BLaER1 (cell line): Measurements from ENCODE around the gene KAT2B.
"Not testable (repeated sequence)": the region's sequence is repeated elsewhere in the genome, so short reads cannot be mapped to it uniquely, and the experiment has no call there.

Experiments
- H3K27ac ChIP-seq: shearing (Covaris generic); formaldehyde crosslinking; 2 replicates; pipeline ENCODE4 v1.8.1; 2022
- H3K27me3 ChIP-seq: shearing (Covaris generic); formaldehyde crosslinking; 2 replicates; pipeline ENCODE4 v1.8.1; 2022
- H3K36me3 ChIP-seq: shearing (Covaris generic); formaldehyde crosslinking; 2 replicates; pipeline ENCODE4 v1.8.1; 2022
- H3K4me1 ChIP-seq: shearing (Covaris generic); formaldehyde crosslinking; 2 replicates; pipeline ENCODE4 v1.8.1; 2022
- H3K4me2 ChIP-seq: shearing (Covaris generic); formaldehyde crosslinking; 2 replicates; pipeline ENCODE4 v1.8.1; 2022
- H3K4me3 ChIP-seq: shearing (Covaris generic); formaldehyde crosslinking; 2 replicates; pipeline ENCODE4 v1.8.1; 2022
- H3K9ac ChIP-seq: shearing (Covaris generic); formaldehyde crosslinking; 2 replicates; pipeline ENCODE4 v1.8.1; 2022
- H3K9me3 ChIP-seq: shearing (Covaris generic); formaldehyde crosslinking; 2 replicates; pipeline ENCODE4 v1.8.1; 2022
- H4K20me1 ChIP-seq: shearing (Covaris generic); formaldehyde crosslinking; 2 replicates; pipeline ENCODE4 v1.8.1; 2022
- Cebpa-rat ChIP-seq: shearing (Covaris generic); IDR thresholded peaks from 2 replicates; pipeline ENCODE4 v1.8.1; 2022

Gene KAT2B

GRCh38 chr3:20039765-20040547 lies at the start of gene KAT2B:
Gene KAT2B, plus strand, starts transcription at chr3:20040446. Its CDS starts 32 bp downstream, at chr3:20040478.
- Histone ChIP-seq H3K4me2 (peak within 1 kb of the TSS; percentile 92), H3K27me3 (no peaks in the 10 kb centered on the region), H3K4me3 (peak within 1 kb of the TSS; percentile 88), H4K20me1 (peaks cover 25% of the 10 kb centered on the region; the same call in 1 of the 2 replicates), H3K27ac (peak within 1 kb of the TSS; percentile 84), H3K36me3 (no peaks in the 10 kb centered on the region), H3K9me3 (no peaks in the 10 kb centered on the region), H3K4me1 (peaks cover 48% of the 10 kb centered on the region), H3K9ac (peak within 1 kb of the TSS; percentile 85)
- no peak for TF ChIP-seq Cebpa-rat

- H3K4me2 ChIP-seq: no peak overlapping the region
- no peaks in the 10 kb centered on the region for H3K4me1 ChIP-seq
- H3K27ac ChIP-seq: no peak overlapping the region
- H4K20me1 ChIP-seq: no peaks in the 10 kb centered on the region
- H3K9ac ChIP-seq: no peak overlapping the region
- H3K9me3 ChIP-seq: no peaks in the 10 kb centered on the region
- H3K27me3 ChIP-seq: no peaks in the 10 kb centered on the region
- H3K4me3 ChIP-seq: no peak overlapping the region
- H3K36me3 ChIP-seq: no peaks in the 10 kb centered on the region
- no peak for TF ChIP-seq Cebpa-rat
Observed at GRCh38 chr3:19994796-19995195, 45.5 kb upstream of the KAT2B start.

DNA sequence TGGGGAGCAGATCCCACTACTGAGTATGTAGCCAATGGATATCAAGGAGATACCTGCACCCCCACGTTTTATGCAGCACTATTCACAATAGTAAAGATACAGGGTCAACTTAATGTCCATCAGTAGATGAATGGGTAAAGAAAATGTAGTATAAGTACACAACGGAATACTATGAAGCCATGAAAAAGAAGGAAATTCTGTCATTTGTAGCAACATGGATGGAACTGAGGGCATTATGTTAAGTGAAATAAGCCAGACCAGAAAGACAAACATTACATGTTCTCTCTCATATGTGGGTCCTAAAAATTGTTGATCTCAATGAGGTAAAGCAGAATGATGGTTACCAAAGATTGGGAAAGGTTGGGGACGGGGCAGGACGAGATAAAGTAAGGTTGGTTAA lies 42.7 kb upstream of the KAT2B start:
- Histone ChIP-seq H3K9me3 (no peaks in the 10 kb centered on the region), H3K4me1 (no peaks in the 10 kb centered on the region), H3K9ac (no peak overlapping the region), H3K27ac (no peak overlapping the region), H3K27me3 (no peaks in the 10 kb centered on the region), H3K4me3 (no peak overlapping the region), H3K4me2 (no peak overlapping the region), H4K20me1 (no peaks in the 10 kb centered on the region), H3K36me3 (no peaks in the 10 kb centered on the region)
- TF ChIP-seq Cebpa-rat: no peak

GRCh38 chr3:20001932-20002331 lies 38.3 kb upstream of the KAT2B start:
- Histone ChIP-seq H3K4me3 (no peak overlapping the region), H4K20me1 (no peaks in the 10 kb centered on the region), H3K9me3 (no peaks in the 10 kb centered on the region), H3K36me3 (no peaks in the 10 kb centered on the region), H3K4me2 (no peak overlapping the region), H3K27me3 (no peaks in the 10 kb centered on the region), H3K27ac (no peak overlapping the region), H3K4me1 (no peaks in the 10 kb centered on the region), H3K9ac (no peak overlapping the region)
- no peak for TF ChIP-seq Cebpa-rat

GRCh38 chr3:20007960-20008359 lies 32.3 kb upstream of the KAT2B start:
- Histone ChIP-seq H3K27me3 (no peaks in the 10 kb centered on the region), H3K27ac (no peak overlapping the region), H3K4me3 (no peak overlapping the region), H3K4me2 (no peak overlapping the region), H3K4me1 (no peaks in the 10 kb centered on the region), H3K9me3 (no peaks in the 10 kb centered on the region), H4K20me1 (no peaks in the 10 kb centered on the region), H3K36me3 (no peaks in the 10 kb centered on the region), H3K9ac (no peak overlapping the region)
- no peak for TF ChIP-seq Cebpa-rat

DNA sequence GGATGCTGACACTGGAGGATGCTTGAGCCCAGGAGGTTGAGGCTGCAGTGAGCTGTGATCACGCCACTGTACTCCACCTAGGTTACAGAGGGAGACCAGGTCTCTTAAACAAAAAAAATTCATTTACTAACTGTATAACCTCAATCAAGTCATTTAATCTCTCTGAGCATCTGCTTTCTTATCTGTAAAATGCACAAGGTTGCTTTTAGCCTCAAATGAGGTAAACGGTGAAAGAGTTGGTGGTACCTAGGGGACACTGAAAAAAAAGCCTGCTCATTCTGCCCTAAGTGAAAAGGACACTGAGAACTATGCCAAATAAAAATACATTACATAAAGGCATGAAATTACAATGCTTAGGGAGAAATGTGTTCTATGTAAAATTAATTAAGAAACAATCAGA lies 31.6 kb upstream of the KAT2B start:
- no peak for TF ChIP-seq Cebpa-rat
- Histone ChIP-seq H3K27me3 (no peaks in the 10 kb centered on the region), H3K9ac (no peak overlapping the region), H3K4me3 (no peak overlapping the region), H3K4me2 (no peak overlapping the region), H3K9me3 (no peaks in the 10 kb centered on the region), H3K4me1 (no peaks in the 10 kb centered on the region), H3K27ac (no peak overlapping the region), H3K36me3 (no peaks in the 10 kb centered on the region), H4K20me1 (no peaks in the 10 kb centered on the region)

DNA sequence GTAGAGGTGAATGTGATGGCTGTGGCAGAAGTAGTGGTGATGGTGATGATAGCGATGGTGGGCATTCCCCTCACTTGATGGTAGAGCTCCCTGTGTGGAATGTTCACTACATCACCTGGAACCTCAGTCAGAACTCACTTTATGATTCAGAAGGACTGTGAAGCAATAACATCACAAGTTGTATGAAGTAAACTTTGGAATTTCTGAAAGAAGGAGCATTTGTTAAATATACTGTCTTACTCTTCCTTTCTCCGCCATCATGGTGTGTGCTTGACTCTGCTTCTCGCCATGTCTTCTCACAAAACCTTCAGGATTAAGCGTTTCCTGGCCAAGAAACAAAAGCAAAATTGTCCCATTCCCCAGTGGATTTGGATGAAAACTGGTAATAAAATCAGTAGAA lies 28.1 kb upstream of the KAT2B start, which contains the start of gene PP2D1:
TSS of gene PP2D1 (minus strand) at position 101 of the 400 bp plus-strand sequence. CDS start 192 bp downstream, outside the sequence.
- no peak for TF ChIP-seq Cebpa-rat
- Histone ChIP-seq H3K36me3 (no peaks in the 10 kb centered on the region), H3K27ac (no peak within 1 kb of the TSS), H3K9ac (no peak within 1 kb of the TSS), H3K4me1 (no peaks in the 10 kb centered on the region), H3K9me3 (no peaks in the 10 kb centered on the region), H3K4me3 (no peak within 1 kb of the TSS), H3K4me2 (no peak within 1 kb of the TSS), H3K27me3 (no peaks in the 10 kb centered on the region), H4K20me1 (no peaks in the 10 kb centered on the region)

DNA sequence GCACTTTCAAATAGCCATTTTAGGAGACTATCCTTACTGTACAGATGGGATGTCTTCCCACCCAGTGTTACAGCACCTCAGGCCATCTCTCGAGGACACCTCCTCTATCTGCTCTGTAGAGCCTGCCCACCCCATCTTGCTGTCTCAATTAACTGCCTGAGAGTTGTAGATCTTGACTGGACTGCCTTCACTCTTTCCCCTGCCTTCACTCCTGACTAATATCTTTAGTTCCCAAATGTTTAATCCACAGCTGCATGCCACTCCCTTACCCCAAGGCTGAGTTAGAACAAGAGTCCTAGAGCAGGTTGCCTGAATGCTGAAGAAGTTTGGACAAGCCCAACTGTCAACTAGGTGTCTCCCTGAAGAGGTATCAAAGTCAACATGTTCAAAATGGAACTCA lies 26.9 kb upstream of the KAT2B start:
- Histone ChIP-seq H3K9ac (no peak overlapping the region), H3K4me1 (no peaks in the 10 kb centered on the region), H3K36me3 (no peaks in the 10 kb centered on the region), H4K20me1 (no peaks in the 10 kb centered on the region), H3K9me3 (no peaks in the 10 kb centered on the region), H3K4me2 (no peak overlapping the region), H3K27ac (no peak overlapping the region), H3K27me3 (no peaks in the 10 kb centered on the region), H3K4me3 (no peak overlapping the region)
- TF ChIP-seq Cebpa-rat: no peak

DNA sequence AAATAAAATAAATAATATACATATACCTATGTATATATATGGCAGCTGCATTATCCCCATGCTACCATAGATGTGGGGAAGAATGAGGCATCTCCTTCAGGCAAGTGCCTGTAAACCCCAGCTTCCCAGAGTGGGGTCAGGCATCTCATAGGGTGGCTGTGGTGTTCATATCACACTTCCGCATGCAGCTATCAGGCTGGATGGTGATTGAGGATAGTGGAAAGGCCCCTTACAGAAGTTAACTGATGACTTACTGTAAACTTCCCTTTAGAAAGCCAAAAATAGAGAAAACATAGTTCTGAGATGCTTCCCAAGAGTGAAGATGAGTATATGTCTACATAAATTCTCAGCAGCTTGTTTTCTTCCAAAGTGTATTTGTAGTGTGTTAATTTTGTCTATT lies 24.7 kb upstream of the KAT2B start:
- no peaks in the 10 kb centered on the region for H3K36me3 ChIP-seq
- no peak overlapping the region for H3K27ac ChIP-seq
- no peak overlapping the region for H3K4me3 ChIP-seq
- H3K27me3 ChIP-seq: no peaks in the 10 kb centered on the region
- no peaks in the 10 kb centered on the region for H4K20me1 ChIP-seq
- no peaks in the 10 kb centered on the region for H3K9me3 ChIP-seq
- TF ChIP-seq Cebpa-rat: no peak
- no peak overlapping the region for H3K9ac ChIP-seq
- no peak overlapping the region for H3K4me2 ChIP-seq
- no peaks in the 10 kb centered on the region for H3K4me1 ChIP-seq

- H4K20me1 ChIP-seq, H3K27ac ChIP-seq, H3K4me3 ChIP-seq, H3K4me1 ChIP-seq, H3K9ac ChIP-seq, H3K36me3 ChIP-seq, H3K4me2 ChIP-seq, H3K27me3 ChIP-seq, H3K9me3 ChIP-seq: not testable (repeated sequence)
Observed at GRCh38 chr3:20016076-20016475, 24.2 kb upstream of the KAT2B start.
